ENCODE measurements around the gene PCDHGA12.

DNA sequence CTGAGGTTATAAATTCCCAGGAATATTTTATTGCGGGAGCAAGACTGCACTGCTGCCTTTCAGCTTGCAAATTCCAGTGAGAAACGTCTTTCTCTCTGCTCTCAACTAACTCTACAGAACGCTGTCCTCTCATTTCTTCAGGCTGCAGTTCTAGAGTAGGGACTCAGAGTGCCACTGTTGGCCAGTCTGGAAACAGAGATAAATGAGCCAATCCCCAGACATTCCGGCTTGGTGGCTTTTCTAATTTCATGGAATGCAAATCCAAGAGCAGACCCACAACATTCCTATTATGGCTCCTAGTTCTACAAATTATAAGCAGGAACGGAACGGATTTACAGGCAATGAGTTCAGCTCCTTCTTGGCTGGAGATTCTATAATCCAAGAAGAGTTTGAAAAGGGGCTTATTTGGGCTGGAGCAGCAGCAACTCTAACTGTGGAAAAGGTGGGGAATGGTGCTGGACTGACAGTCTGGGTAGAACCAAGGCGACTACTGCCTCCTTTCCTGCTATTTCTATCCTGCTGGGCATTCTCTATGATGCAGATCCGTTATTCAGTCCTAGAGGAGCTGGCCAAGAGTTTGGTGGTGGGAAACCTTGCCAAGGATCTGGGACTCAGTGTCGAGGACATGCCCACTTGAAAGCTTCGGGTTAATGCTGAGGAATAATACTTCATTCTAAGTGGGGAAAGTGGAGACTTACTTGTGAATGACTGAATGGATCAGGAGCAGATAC lies 9.3 kb downstream of the PCDHGA12 start:
- TF ChIP-seq, protein P1, sequence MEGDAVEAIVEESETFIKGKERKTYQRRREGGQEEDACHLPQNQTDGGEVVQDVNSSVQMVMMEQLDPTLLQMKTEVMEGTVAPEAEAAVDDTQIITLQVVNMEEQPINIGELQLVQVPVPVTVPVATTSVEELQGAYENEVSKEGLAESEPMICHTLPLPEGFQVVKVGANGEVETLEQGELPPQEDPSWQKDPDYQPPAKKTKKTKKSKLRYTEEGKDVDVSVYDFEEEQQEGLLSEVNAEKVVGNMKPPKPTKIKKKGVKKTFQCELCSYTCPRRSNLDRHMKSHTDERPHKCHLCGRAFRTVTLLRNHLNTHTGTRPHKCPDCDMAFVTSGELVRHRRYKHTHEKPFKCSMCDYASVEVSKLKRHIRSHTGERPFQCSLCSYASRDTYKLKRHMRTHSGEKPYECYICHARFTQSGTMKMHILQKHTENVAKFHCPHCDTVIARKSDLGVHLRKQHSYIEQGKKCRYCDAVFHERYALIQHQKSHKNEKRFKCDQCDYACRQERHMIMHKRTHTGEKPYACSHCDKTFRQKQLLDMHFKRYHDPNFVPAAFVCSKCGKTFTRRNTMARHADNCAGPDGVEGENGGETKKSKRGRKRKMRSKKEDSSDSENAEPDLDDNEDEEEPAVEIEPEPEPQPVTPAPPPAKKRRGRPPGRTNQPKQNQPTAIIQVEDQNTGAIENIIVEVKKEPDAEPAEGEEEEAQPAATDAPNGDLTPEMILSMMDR (conservative IDR thresholded peaks at IDR 0.05): no peak
- TF ChIP-seq ZFX (IDR thresholded peaks at IDR 0.05): no peak
